B cell (primary cell): ENCODE data around the gene CREB5. TPM values are rescaled to one million over a fixed set of nuclear protein-coding genes. Genes with fewer than 3 reads are reported as not detected.

Source experiments
- ATAC-seq: fragments of 200-7000 bp; cut with Tn5 transposase; one replicate; pipeline ENCODE4 v1.10.0; 2021; ENCODE audit warnings: low read depth, mild to moderate bottlenecking, moderate number of reproducible peaks, moderate library complexity
- CTCF ChIA-PET: fragments of 350-600 bp; sonication (Branson Sonifier 250); formaldehyde crosslinking; loops from one replicate; lab custom pipeline; 2021; ENCODE audit warnings: antibody characterized with exemption, inconsistent platforms; lab: Charles Lee
- POLR2A ChIA-PET: fragments of 350-600 bp; sonication (Branson Sonifier 250); formaldehyde crosslinking; loops from one replicate; lab custom pipeline; 2021; ENCODE audit warnings: antibody characterized with exemption; lab: Charles Lee
- DNase-seq: peaks from one replicate; pipeline ENCODE4 v3.0.0; 2013
- H2AFZ ChIP-seq: 2 replicates; pipeline ENCODE4 v1.6.1; 2012; ENCODE audit warnings: mild to moderate bottlenecking, low read depth, low read length; ENCODE audit not compliant: insufficient read depth, poor library complexity, severe bottlenecking
- H3K27ac ChIP-seq, 2 donors: 1 replicate in 1 of 2; 2 replicates in 1 of 2; pipeline ENCODE4 v1.5.1; 2012 to 2013; ENCODE audit warnings: low read length in 2 of 2, mild to moderate bottlenecking in 2 of 2, moderate library complexity in 1 of 2
- H3K27me3 ChIP-seq, 4 experiments: fragments of 200-600 bp in 1 of 4; sonication (generic) in 1 of 4; replicated peaks in 1 of 4; 1 replicate in 2 of 4; 2 replicates in 2 of 4; pipeline versions ENCODE4 v1.6.1 to v1.7.0; 2013 to 2016; ENCODE audit warnings: low read length in 3 of 4, mild to moderate bottlenecking in 2 of 4, mixed read lengths in 1 of 4, moderate library complexity in 1 of 4; ENCODE audit not compliant: insufficient read depth in 4 of 4, control insufficient read depth in 3 of 4; ENCODE audit errors: control extremely low read depth in 1 of 4
- H3K36me3 ChIP-seq, 2 experiments: replicated peaks in 1 of 2; 1 replicate in 1 of 2; 2 replicates in 1 of 2; pipeline versions ENCODE4 v1.6.1 to v1.7.1; 2013; ENCODE audit warnings: low read length in 1 of 2; ENCODE audit not compliant: insufficient read depth in 2 of 2, control insufficient read depth in 1 of 2; ENCODE audit errors: control extremely low read depth in 1 of 2, extremely low read depth in 1 of 2
- H3K4me1 ChIP-seq, 2 donors: fragments of 200-600 bp in 1 of 2; sonication (generic) in 1 of 2; 1 replicate in 1 of 2; 2 replicates in 1 of 2; pipeline versions ENCODE4 v1.5.1 to v1.6.1; 2013 to 2017; ENCODE audit warnings: low read length in 2 of 2; ENCODE audit not compliant: control insufficient read depth in 2 of 2, insufficient read depth in 2 of 2
- H3K4me2 ChIP-seq: replicated peaks from 2 replicates; pipeline ENCODE3; 2012; ENCODE audit warnings: mild to moderate bottlenecking, low read depth, low read length; ENCODE audit not compliant: poor library complexity, severe bottlenecking
- H3K4me3 ChIP-seq, 5 experiments: fragments of 200-600 bp in 1 of 5; sonication (generic) in 1 of 5; 1 replicate in 3 of 5; 2 replicates in 2 of 5; pipeline versions ENCODE4 v1.5.1 to v1.7.0; 2011 to 2016; ENCODE audit warnings: low read length in 4 of 5, mild to moderate bottlenecking in 4 of 5, low read depth in 2 of 5, control low read depth in 1 of 5, moderate library complexity in 1 of 5; ENCODE audit not compliant: insufficient read depth in 1 of 5; ENCODE audit errors: control extremely low read depth in 1 of 5, extremely low read depth in 1 of 5
- H3K79me2 ChIP-seq: fragments of 200-600 bp; sonication (generic); one replicate; pipeline ENCODE4 v1.6.0; 2016; ENCODE audit warnings: low read length; ENCODE audit not compliant: control insufficient read depth, insufficient read depth
- H3K9ac ChIP-seq: fragments of 200-600 bp; sonication (generic); 2 replicates; pipeline ENCODE4 v1.6.1; 2017; ENCODE audit warnings: mild to moderate bottlenecking, low read length, moderate library complexity
- H3K9me3 ChIP-seq, 3 donors: one replicate each; pipeline versions ENCODE4 v1.6.1 to v1.7.1; 2013; ENCODE audit warnings: low read length in 2 of 3; ENCODE audit not compliant: control insufficient read depth in 2 of 3, insufficient read depth in 1 of 3; ENCODE audit errors: control extremely low read depth in 1 of 3
- H4K20me1 ChIP-seq: 2 replicates; pipeline ENCODE4 v1.6.0; 2012; ENCODE audit warnings: mild to moderate bottlenecking, low read length; ENCODE audit not compliant: insufficient read depth, control insufficient read depth, poor library complexity, severe bottlenecking
- H3K27ac Mint-ChIP-seq: one replicate; pipeline ENCODE4 v1.8.0; 2021; ENCODE audit warnings: mixed read lengths
- H3K27me3 Mint-ChIP-seq: one replicate; pipeline ENCODE4 v1.8.0; 2021; ENCODE audit warnings: mixed read lengths
- H3K4me1 Mint-ChIP-seq: one replicate; pipeline ENCODE4 v1.8.0; 2021; ENCODE audit warnings: mixed read lengths
- H3K4me3 Mint-ChIP-seq: one replicate; pipeline ENCODE4 v1.8.0; 2021; ENCODE audit warnings: mixed read lengths
- H3K9me3 Mint-ChIP-seq: one replicate; pipeline ENCODE4 v1.8.0; 2022; ENCODE audit warnings: mixed read lengths; ENCODE audit not compliant: insufficient read depth
- EZH2 ChIP-seq: IDR thresholded peaks from 2 replicates; pipeline ENCODE4 v1.6.1; 2012; ENCODE audit warnings: borderline replicate concordance, low read depth, mild to moderate bottlenecking, moderate library complexity, low read length; ENCODE audit not compliant: insufficient read depth, poor library complexity, severe bottlenecking
- WGBS: methylation state at CpG from one replicate; pipeline ENCODE4 v1.1.5; 2013; ENCODE audit warnings: missing lambda C conversion rate; ENCODE audit not compliant: insufficient coverage; 5-methylcytosine and 5-hydroxymethylcytosine counted together
- intact Hi-C: fragments of 100-400 bp; cut with micrococcal nuclease; formaldehyde crosslinking; loops from one replicate; pipeline ENCODE4 v1.10.0; 2022
- polyA plus RNA-seq: library from polyadenylated mRNA; depleted of rRNA; stranded (reverse); fragments of >200 nt; gene quantifications from 2 replicates; pipeline ENCODE4 v1.2.3, GENCODE V29; 2012
- total RNA-seq, 2 donors: library from RNA; stranded (reverse); fragments of 120-200 nt in 1 of 2; gene quantifications; 1 replicate in 1 of 2; 2 replicates in 1 of 2; pipeline versions ENCODE4 v1.2.3 to v1.2.4, GENCODE V29; 2013 to 2022
- TF ChIP-seq, protein P1 (sequence below): fragments of 200-600 bp; IDR thresholded peaks from one replicate; pipeline ENCODE4 v1.8.0; 2022; ENCODE audit warnings: antibody characterized with exemption, mild to moderate bottlenecking

Gene CREB5
- total and polyA plus RNA-seq, 2 donors (not counting 1 experiment from before 2014, with no cell fraction given): 0.05 to 0.95 TPM

DNA sequence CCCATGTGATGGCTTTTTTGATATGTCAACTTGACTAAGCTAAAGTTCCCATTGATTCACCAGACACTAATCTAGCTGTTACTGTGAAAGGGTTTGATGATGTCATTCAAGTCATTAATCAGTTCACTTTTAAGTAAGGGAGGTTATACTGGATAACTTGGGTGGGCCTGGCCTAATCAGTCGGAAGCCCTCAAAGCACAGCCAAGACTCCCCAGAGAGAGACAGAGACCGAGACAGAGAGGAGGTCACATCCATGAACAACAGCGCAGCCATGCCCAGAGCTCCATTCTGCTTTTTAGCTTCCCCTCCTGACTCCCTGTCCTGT is 442.4 kb downstream of the CREB5 start:
- H3K36me3 ChIP-seq: no peaks in the 10 kb centered on the region
- H3K27me3 Mint-ChIP-seq: peaks cover 59% of the 10 kb centered on the region
- H3K27ac Mint-ChIP-seq: no peak overlapping the region
- H3K27ac ChIP-seq: no peak overlapping the region
- peak overlapping the region; percentile 97 for H3K4me2 ChIP-seq
- DNase-seq (no peak), ATAC-seq (no peak)
- WGBS: 100% methylated on average over 3 of the region's 3 CpGs
- H3K27me3 ChIP-seq: peaks cover 0 to 17% (median 10%) of the 10 kb centered on the region in 4 experiments
- H3K9me3 ChIP-seq: peaks cover 0 to 4% (median 0%) of the 10 kb centered on the region in 3 donors
- no peak overlapping the region for H3K9ac ChIP-seq
- peaks cover 9% of the 10 kb centered on the region for H3K4me1 Mint-ChIP-seq
- ChIA-PET POLR2A (interaction anchor here (0.5 kb wide), 1 partner anchor 15 kb away, joined by 3 read pairs; no protein-coding TSS in a partner anchor), CTCF (interaction anchor here (0.6 to 3.3 kb wide), 16 partner anchors 9 to 1658 kb away, joined by 3 to 19 read pairs (median 4); no protein-coding TSS in a partner anchor)
- H3K9me3 Mint-ChIP-seq: no peaks in the 10 kb centered on the region
- H3K4me1 ChIP-seq: peaks cover 11 to 14% of the 10 kb centered on the region in 2 donors
- H3K4me3 Mint-ChIP-seq: peak overlapping the region; percentile 88
- H4K20me1 ChIP-seq: no peaks in the 10 kb centered on the region
- H2AFZ ChIP-seq: no peak overlapping the region
- H3K4me3 ChIP-seq: no peak overlapping the region
- TF ChIP-seq, protein P1, sequence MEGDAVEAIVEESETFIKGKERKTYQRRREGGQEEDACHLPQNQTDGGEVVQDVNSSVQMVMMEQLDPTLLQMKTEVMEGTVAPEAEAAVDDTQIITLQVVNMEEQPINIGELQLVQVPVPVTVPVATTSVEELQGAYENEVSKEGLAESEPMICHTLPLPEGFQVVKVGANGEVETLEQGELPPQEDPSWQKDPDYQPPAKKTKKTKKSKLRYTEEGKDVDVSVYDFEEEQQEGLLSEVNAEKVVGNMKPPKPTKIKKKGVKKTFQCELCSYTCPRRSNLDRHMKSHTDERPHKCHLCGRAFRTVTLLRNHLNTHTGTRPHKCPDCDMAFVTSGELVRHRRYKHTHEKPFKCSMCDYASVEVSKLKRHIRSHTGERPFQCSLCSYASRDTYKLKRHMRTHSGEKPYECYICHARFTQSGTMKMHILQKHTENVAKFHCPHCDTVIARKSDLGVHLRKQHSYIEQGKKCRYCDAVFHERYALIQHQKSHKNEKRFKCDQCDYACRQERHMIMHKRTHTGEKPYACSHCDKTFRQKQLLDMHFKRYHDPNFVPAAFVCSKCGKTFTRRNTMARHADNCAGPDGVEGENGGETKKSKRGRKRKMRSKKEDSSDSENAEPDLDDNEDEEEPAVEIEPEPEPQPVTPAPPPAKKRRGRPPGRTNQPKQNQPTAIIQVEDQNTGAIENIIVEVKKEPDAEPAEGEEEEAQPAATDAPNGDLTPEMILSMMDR: no peak
- no peak for TF ChIP-seq EZH2
- intact Hi-C loops: loop anchor here (1.0 kb wide), 4 partner anchors 45 to 494 kb away; no protein-coding TSS in a partner anchor
- no peaks in the 10 kb centered on the region for H3K79me2 ChIP-seq

DNA sequence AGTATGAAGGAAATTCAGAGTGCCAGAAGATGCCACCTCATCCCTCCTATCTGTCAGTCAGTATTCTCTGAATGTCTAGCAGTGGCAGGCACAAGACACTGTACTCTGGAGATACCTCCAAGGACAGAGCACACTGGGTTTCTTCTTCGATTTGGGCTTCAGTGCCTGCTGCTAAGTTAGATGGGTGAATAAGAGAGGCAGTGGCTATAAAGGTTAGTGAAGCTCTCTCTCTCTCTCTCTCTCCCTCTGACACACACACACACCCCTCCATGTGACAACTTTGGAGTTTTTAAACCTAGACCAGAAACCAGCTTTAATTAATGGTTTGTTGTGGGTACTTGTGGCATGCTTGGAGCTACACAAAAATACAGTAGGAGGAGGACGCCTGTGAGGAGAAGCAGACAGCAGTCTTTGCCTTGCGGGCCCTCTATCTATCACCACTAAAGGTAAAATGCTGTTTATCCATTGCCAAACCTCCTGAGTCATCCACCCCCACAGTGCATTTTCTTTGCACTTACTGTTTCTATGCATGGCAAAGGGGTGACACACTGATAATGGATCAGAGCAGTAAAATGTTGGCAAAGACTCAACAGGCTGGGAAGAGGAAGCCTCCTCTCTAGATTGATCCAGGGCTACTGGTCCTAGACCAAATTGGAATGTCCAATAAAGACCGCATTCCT is 443.4 kb downstream of the CREB5 start:
- Histone ChIP-seq H2AFZ (no peak overlapping the region), H3K27ac (no peak overlapping the region), H3K36me3 (no peaks in the 10 kb centered on the region), H3K79me2 (no peaks in the 10 kb centered on the region), H3K9ac (no peak overlapping the region), H4K20me1 (no peaks in the 10 kb centered on the region), H3K9me3 (peaks cover 0 to 4% (median 0%) of the 10 kb centered on the region in 3 donors), H3K4me2 (no peak overlapping the region), H3K27me3 (peaks cover 0 to 17% (median 10%) of the 10 kb centered on the region in 4 experiments), H3K4me1 (peaks cover 11 to 14% of the 10 kb centered on the region in 2 donors), H3K4me3 (no peak overlapping the region)
- Mint-ChIP-seq H3K4me1 (peaks cover 9% of the 10 kb centered on the region), H3K9me3 (no peaks in the 10 kb centered on the region), H3K27ac (no peak overlapping the region), H3K4me3 (no peak overlapping the region), H3K27me3 (peaks cover 67% of the 10 kb centered on the region)
- WGBS: 100% methylated on average over 2 of the region's 4 CpGs
- DNase-seq: no peak
- no peak for ATAC-seq
- no peak for TF ChIP-seq EZH2
- TF ChIP-seq, protein P1: no peak
- intact Hi-C loops: no loop called here
- ChIA-PET CTCF (interaction anchor here (0.6 to 3.3 kb wide), 10 partner anchors 15 to 1607 kb away, joined by 3 to 19 read pairs (median 6); no protein-coding TSS in a partner anchor), POLR2A (no interaction called here)
